ENCODE data around the gene CEACAM1.
"Not testable (repeated sequence)": the region's sequence is repeated elsewhere in the genome, so short reads cannot be mapped to it uniquely, and the experiment has no call there.

The CEACAM1 gene

DNA sequence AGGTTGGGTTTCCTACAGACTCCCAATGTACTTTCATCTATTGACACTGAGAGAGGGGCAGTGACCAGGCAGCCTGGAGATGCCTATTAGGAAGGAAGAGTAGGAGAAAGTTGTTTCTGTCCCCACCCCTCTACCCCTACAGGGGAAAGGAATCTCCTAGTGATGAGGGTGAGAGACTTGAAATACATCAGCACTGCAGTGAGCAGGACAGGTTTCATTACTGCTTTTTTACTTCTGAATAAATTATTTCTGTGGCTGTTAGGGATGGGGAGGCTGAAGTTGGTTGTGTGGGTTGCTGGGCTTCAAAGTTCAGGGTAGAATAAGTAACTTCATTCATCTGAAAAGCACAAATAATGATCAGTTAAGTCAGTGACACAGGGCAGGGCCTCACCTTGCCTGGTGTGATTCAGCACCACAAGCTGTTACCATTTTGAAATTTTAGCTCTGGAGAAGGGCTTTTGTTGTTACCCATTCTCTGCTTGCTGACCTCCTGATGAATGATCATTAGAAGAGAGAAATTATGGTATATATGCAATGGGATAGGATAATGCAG is 19.3 kb downstream of the CEACAM1 start:
- no peak for DNase-seq

GRCh38 chr19:42505066-42505465 is 23.2 kb downstream of the CEACAM1 start:
- DNase-seq, result no peak

DNA sequence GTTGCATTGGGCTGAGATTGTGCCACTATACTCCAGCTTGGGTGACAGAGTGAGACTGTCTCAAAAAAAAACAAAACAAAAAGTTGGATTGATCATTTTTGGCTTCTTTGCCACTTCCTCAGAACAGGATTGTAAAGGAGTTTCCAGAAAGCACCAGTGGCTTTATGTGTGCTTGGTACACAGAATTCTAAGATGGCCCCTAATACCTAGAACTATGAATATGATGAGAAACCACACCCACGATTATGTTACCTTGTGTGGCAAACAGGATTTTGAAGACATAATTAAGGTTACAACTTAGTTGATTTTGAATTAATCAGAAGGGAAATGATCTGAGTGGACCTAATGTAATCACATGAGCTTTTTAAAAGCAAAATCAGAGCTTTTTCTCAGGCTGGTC is 26.5 kb downstream of the CEACAM1 start:
- DNase-seq, result no peak

GRCh38 chr19:42501243-42501642 is 27.0 kb downstream of the CEACAM1 start:
- DNase-seq, result not testable (repeated sequence)

GRCh38 chr19:42498169-42498757 is 30.0 kb downstream of the CEACAM1 start:
- no peak for DNase-seq

- DNase-seq, result no peak
These were observed 30.7 kb downstream of the CEACAM1 start for GRCh38 chr19:42497492-42498168.

GRCh38 chr19:42496460-42497133 is 31.7 kb downstream of the CEACAM1 start:
- no peak for DNase-seq

- DNase-seq, result no peak
These were observed 32.6 kb downstream of the CEACAM1 start for GRCh38 chr19:42495663-42496062.

GRCh38 chr19:42494321-42494720 is 34.0 kb downstream of the CEACAM1 start:
- DNase-seq, result no peak

DNA sequence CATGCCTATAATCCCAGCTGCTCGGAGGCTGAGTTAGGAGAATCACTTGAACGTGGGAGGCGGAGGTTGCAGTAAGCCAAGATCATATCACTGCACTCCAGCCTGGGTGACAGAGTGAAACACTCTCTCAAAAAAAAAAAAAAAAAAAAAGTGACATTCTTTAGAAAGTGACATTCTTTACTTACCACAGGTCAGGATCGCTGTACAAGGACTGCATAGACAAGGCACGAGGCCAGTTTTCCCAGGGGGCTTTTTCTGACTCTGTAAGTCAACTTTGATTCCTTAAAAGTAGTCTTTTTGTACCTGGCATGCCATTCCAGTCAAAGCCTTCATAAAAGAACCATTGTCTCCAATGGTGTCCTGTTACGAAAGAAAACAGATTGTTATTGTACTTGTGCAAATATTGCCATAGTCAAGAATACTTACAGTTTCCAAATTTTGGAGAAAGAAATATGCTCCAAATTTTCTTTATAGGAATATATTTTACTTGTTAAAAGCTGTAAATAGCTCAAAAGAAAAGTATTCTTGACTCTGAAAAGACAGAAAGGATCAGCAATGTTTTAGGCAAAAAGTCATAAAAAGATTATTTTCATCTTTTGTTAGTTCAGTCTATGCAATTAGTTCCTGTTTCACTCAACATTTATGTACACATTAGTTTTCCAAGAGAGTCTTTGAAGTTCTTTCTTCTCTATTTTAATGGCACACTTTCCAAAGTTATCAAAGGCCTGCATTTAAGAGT is 39.3 kb downstream of the CEACAM1 start:
- DNase-seq, result no peak

GRCh38 chr19:42487798-42488178 is 40.5 kb downstream of the CEACAM1 start:
- no peak for DNase-seq

DNA sequence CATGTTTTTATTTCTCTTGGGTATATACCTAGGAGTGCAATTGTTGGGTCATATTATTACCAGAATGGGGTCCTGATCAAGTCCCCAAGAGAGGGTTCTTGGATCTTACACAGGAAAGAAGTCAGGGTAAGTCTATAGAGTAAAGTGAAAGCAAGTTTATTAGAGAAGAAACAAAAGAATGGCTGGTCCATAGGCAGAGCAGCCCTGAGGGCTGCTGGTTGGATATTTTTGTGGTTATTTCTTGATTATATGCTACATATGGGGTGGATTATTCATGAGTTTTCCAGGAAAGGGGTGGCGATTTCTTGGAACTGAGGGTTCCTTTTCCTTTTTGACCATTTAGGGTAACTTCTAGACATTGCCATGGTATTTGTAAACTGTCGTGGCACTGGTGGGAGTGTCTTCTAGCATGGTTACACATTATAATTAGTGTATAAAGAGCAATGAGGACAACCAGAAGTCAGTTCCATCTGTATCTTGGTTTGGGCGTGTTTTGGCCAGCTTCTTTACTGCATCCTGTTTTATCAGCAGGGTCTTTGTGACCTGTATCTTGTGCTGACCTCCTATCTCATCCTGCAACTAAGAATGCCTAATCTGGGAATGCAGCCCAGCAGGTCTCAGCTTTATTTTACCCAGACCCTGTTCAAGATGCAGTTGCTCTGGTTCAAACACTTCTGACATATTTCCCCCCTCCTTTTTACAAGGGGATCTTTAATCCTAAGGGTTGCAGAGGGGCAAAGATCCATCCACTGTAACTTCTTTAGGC is 41.1 kb downstream of the CEACAM1 start:
- DNase-seq, result peak in 1 of 2 donors; percentile 5

GRCh38 chr19:42485036-42485435 is 43.2 kb downstream of the CEACAM1 start:
- not testable (repeated sequence) for DNase-seq

DNA sequence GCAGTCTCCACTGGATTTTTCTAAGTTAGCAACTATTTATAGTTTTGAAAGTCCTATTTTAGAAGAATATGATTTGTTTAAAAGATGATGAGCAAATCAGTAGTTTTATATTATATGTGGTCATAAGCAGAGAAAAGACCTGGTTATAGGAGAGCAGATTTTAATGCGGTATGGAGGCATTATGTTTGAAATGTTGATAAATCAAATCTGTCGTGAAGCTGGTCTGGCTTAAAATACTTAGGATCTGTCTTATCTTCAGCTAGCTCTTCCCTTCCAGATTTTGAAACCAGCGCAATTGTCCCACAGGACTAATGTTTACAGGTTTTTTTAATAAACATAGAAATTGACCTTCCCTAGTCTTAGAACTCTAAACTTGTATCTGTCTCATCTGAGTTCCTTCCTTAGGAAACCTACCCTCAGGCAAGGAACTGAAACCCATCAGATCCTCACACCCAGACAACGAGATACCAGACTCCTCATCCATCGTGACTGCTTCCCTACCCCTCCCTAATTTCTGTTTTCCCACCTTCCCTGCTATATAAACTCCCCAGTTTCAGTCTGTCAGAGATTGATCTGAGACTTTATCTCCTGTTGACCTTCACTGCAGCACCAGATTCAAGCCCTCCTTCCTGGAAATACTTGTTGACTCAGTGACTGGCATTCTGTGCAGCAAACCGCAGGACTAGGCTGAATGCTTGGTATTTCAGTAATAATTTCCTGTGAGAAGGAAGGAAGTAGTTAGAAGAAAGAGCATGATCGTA is 47.8 kb downstream of the CEACAM1 start:
- DNase-seq, result peak; percentile 33 to 50

GRCh38 chr19:42479736-42480135 is 48.5 kb downstream of the CEACAM1 start:
- DNase-seq, result no peak

- DNase-seq, result no peak
These were observed 49.4 kb downstream of the CEACAM1 start for GRCh38 chr19:42478765-42479311.

DNA sequence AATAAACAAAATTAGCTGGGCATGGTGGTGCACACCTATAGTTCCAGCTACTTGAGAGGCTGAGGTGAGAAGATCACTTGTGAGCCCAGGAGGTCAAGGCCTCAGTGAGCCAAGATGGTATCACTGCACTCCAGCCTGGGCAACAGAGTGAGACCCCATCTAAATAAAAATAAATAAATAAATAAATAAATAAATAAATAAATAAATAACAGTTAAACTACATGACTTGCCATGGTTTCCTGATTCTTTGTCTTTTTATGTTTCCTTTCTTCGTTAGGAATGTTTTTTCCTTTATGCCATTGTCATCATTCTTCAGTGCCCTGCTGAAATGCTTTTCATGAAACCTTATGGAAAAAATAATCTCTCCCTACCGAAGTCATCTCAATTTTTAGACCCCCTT is 50.3 kb downstream of the CEACAM1 start:
- DNase-seq, result no peak

DNA sequence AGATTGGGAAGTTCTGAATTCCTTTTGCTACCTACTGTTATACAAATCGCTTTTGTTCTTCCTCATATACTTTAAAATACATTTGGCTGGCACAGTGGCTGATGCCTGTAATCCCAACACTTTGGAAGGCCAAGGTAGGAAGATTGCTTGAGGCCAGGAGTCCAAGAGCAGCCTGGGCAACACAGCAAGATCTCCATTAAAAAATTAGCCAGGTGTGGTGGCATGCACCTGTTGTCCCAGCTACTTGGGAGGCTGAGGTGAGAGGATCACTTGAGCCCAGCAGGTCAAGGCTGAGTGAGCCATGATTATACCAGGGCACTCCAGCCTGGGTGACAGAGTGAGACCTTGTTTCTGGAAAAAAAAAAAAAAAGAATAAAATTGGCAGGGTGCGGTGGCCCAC is 51.2 kb downstream of the CEACAM1 start:
- no peak for DNase-seq

DNA sequence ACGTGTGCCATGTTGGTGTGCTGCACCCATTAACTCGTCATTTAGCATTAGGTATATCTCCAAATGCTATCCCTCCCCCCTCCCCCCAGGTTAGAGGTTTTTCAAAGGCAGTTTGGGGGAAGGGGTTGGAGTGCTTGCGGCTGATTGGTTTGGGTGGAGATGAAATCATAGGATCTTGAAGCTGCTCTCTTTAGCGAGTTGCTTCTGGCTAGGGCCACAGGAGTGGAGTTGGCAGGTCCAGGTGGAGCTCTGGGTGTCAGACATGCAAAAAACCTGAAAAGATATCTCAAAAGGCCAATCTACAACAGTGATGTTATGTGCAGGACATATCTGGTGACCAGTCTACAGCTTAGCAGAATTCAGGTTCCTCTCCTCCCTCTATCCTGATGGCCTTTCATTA is 52.9 kb downstream of the CEACAM1 start:
- DNase-seq, result no peak

- DNase-seq, result no peak
These were observed 53.5 kb downstream of the CEACAM1 start for GRCh38 chr19:42474743-42475142.

DNA sequence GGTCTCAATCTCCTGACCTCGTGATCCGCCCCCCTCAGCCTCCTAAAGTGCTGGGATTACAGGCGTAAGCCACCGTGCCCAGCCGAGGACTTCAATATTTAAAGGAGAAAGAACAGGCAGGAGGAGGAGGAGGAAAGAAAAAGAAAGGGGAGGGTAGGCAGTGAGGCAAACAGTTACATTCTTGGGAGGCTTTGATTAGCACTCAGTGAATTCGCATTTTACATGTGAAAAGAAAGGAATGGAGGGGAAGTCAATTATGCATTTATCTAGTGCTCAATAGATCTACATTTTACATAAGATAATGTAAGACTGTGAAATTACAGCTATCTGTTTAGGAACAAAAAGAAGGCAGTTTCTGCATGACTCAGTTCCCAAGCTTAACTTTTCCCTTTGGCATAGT is 54.6 kb downstream of the CEACAM1 start:
- no peak for DNase-seq

Data from CD4-positive, alpha-beta T cell treated with Interferon alpha-2 for 1 hour (primary cell).